ENCODE results near the gene TPTE. TPM values are rescaled to one million over a fixed set of nuclear protein-coding genes. Genes with fewer than 3 reads are reported as not detected.
"Not testable (repeated sequence)": the region's sequence is repeated elsewhere in the genome, so short reads cannot be mapped to it uniquely, and the experiment has no call there.

The TPTE gene
- total and polyA plus RNA-seq, 2 donors (not counting 1 experiment from before 2014, with no cell fraction given) = not detected

- POLR2A ChIA-PET = no interaction called here
- DNase-seq = no peak
- Histone ChIP-seq H3K9me3 (ENCODE audit: control extremely low read depth in 1 of 3, control insufficient read depth in 2 of 3, insufficient read depth in 1 of 3, low read length in 2 of 3) (peaks cover 4 to 30% (median 7%) of the 10 kb centered on the region in 3 donors), H3K36me3 (replicated peaks in 1 of 2; ENCODE audit: control extremely low read depth in 1 of 2, control insufficient read depth in 1 of 2, extremely low read depth in 1 of 2, insufficient read depth in 2 of 2, low read length in 1 of 2) (no peaks in the 10 kb centered on the region), H3K27ac (ENCODE audit: low read length in 2 of 2) (no peak overlapping the region), H3K79me2 (ENCODE audit: control insufficient read depth, insufficient read depth, low read length) (no peaks in the 10 kb centered on the region), H3K9ac (ENCODE audit: low read length) (no peak overlapping the region), H3K4me1 (ENCODE audit: control insufficient read depth in 2 of 2, insufficient read depth in 2 of 2, low read length in 2 of 2) (no peaks in the 10 kb centered on the region), H4K20me1 (ENCODE audit: control insufficient read depth, insufficient read depth, low read length, poor library complexity, severe bottlenecking) (no peaks in the 10 kb centered on the region), H3K27me3 (replicated peaks in 1 of 4; ENCODE audit: control extremely low read depth in 1 of 4, control insufficient read depth in 3 of 4, insufficient read depth in 4 of 4, low read length in 3 of 4) (no peaks in the 10 kb centered on the region), H2AFZ (ENCODE audit: insufficient read depth, low read depth, low read length, poor library complexity, severe bottlenecking) (no peak overlapping the region), H3K4me2 (replicated peaks; ENCODE audit: low read depth, low read length, poor library complexity, severe bottlenecking) (no peak overlapping the region), H3K4me3 (ENCODE audit: control extremely low read depth in 1 of 5, extremely low read depth in 1 of 5, insufficient read depth in 1 of 5, low read depth in 2 of 5, low read length in 4 of 5) (no peak overlapping the region)
- CTCF ChIA-PET = no interaction called here
- Mint-ChIP-seq H3K27ac (no peak overlapping the region), H3K27me3 (no peaks in the 10 kb centered on the region), H3K4me1 (no peaks in the 10 kb centered on the region), H3K4me3 (no peak overlapping the region), H3K9me3 (ENCODE audit: insufficient read depth) (peaks cover 13% of the 10 kb centered on the region)
- ATAC-seq (ENCODE audit: low read depth) = no peak
- TF ChIP-seq CTCF (IDR thresholded peaks at IDR 0.05) (no peak), EZH2 (IDR thresholded peaks at IDR 0.05; ENCODE audit: borderline replicate concordance, insufficient read depth, low read depth, low read length, poor library complexity, severe bottlenecking) (no peak)
- intact Hi-C loops (cut with micrococcal nuclease) = no loop called here
- WGBS (ENCODE audit: insufficient coverage) = 71% methylated on average over 1 of the region's 2 CpGs
Measured at GRCh38 chr21:10575311-10575667, 53.9 kb downstream of the TPTE start.

- intact Hi-C loops (cut with micrococcal nuclease); DNase-seq; H3K27me3 Mint-ChIP-seq; POLR2A ChIA-PET; H3K27ac ChIP-seq (ENCODE audit: low read length in 2 of 2); H3K27me3 ChIP-seq (replicated peaks in 1 of 4; ENCODE audit: control extremely low read depth in 1 of 4, control insufficient read depth in 3 of 4, insufficient read depth in 4 of 4, low read length in 3 of 4); H3K4me1 ChIP-seq (ENCODE audit: control insufficient read depth in 2 of 2, insufficient read depth in 2 of 2, low read length in 2 of 2); H3K27ac Mint-ChIP-seq; H3K79me2 ChIP-seq (ENCODE audit: control insufficient read depth, insufficient read depth, low read length); H3K4me1 Mint-ChIP-seq; H3K4me3 Mint-ChIP-seq; H3K4me3 ChIP-seq (ENCODE audit: control extremely low read depth in 1 of 5, extremely low read depth in 1 of 5, insufficient read depth in 1 of 5, low read depth in 2 of 5, low read length in 4 of 5); ATAC-seq (ENCODE audit: low read depth); H2AFZ ChIP-seq (ENCODE audit: insufficient read depth, low read depth, low read length, poor library complexity, severe bottlenecking); H3K4me2 ChIP-seq (replicated peaks; ENCODE audit: low read depth, low read length, poor library complexity, severe bottlenecking); H4K20me1 ChIP-seq (ENCODE audit: control insufficient read depth, insufficient read depth, low read length, poor library complexity, severe bottlenecking); H3K36me3 ChIP-seq (replicated peaks in 1 of 2; ENCODE audit: control extremely low read depth in 1 of 2, control insufficient read depth in 1 of 2, extremely low read depth in 1 of 2, insufficient read depth in 2 of 2, low read length in 1 of 2); CTCF ChIA-PET; H3K9ac ChIP-seq (ENCODE audit: low read length): not testable (repeated sequence)
- H3K9me3 ChIP-seq (ENCODE audit: control extremely low read depth in 1 of 3, control insufficient read depth in 2 of 3, insufficient read depth in 1 of 3, low read length in 2 of 3) = peaks cover 2 to 22% (median 3%) of the 10 kb centered on the region in 3 donors
- peaks cover 13% of the 10 kb centered on the region for H3K9me3 Mint-ChIP-seq (ENCODE audit: insufficient read depth)
Measured at GRCh38 chr21:10578910-10579309, 57.5 kb downstream of the TPTE start.

- H3K27ac ChIP-seq (ENCODE audit: low read length in 2 of 2); DNase-seq; H3K27ac Mint-ChIP-seq; H3K27me3 Mint-ChIP-seq; H3K9me3 Mint-ChIP-seq (ENCODE audit: insufficient read depth); H3K27me3 ChIP-seq (replicated peaks in 1 of 4; ENCODE audit: control extremely low read depth in 1 of 4, control insufficient read depth in 3 of 4, insufficient read depth in 4 of 4, low read length in 3 of 4); POLR2A ChIA-PET; H2AFZ ChIP-seq (ENCODE audit: insufficient read depth, low read depth, low read length, poor library complexity, severe bottlenecking); H4K20me1 ChIP-seq (ENCODE audit: control insufficient read depth, insufficient read depth, low read length, poor library complexity, severe bottlenecking); H3K4me3 ChIP-seq (ENCODE audit: control extremely low read depth in 1 of 5, extremely low read depth in 1 of 5, insufficient read depth in 1 of 5, low read depth in 2 of 5, low read length in 4 of 5); intact Hi-C loops (cut with micrococcal nuclease); H3K79me2 ChIP-seq (ENCODE audit: control insufficient read depth, insufficient read depth, low read length); H3K9ac ChIP-seq (ENCODE audit: low read length); H3K4me1 ChIP-seq (ENCODE audit: control insufficient read depth in 2 of 2, insufficient read depth in 2 of 2, low read length in 2 of 2); ATAC-seq (ENCODE audit: low read depth); H3K4me1 Mint-ChIP-seq; CTCF ChIA-PET; H3K4me3 Mint-ChIP-seq; H3K4me2 ChIP-seq (replicated peaks; ENCODE audit: low read depth, low read length, poor library complexity, severe bottlenecking); H3K36me3 ChIP-seq (replicated peaks in 1 of 2; ENCODE audit: control extremely low read depth in 1 of 2, control insufficient read depth in 1 of 2, extremely low read depth in 1 of 2, insufficient read depth in 2 of 2, low read length in 1 of 2): not testable (repeated sequence)
- WGBS (ENCODE audit: insufficient coverage) = no CpG with 5 or more reads among the region's 1 CpG
- H3K9me3 ChIP-seq (ENCODE audit: control extremely low read depth in 1 of 3, control insufficient read depth in 2 of 3, insufficient read depth in 1 of 3, low read length in 2 of 3) = peaks cover 2 to 17% (median 6%) of the 10 kb centered on the region in 3 donors
Measured at GRCh38 chr21:10589115-10589514, 67.7 kb downstream of the TPTE start.
